HAP-1 (cell line): Measurements from ENCODE around the gene KREMEN1.
"Not testable (repeated sequence)": the region's sequence is repeated elsewhere in the genome, so short reads cannot be mapped to it uniquely, and the experiment has no call there.

Experiments used
- DNase-seq, 2 experiments: peaks; one replicate each; pipeline ENCODE4 v3.0.0-alpha.2; 2016 to 2020; ENCODE audit warnings: low spot score in 2 of 2
- H3K27me3 ChIP-seq: fragments of 250-450 bp; sonication (Bioruptor Pico); 2 replicates; pipeline ENCODE4 v1.5.1; 2020; ENCODE audit warnings: low read depth, mild to moderate bottlenecking, moderate library complexity
- H3K36me3 ChIP-seq: fragments of 250-450 bp; sonication (Bioruptor Pico); replicated peaks from 2 replicates; pipeline ENCODE4 v1.5.1; 2020; ENCODE audit warnings: mild to moderate bottlenecking
- H3K4me1 ChIP-seq: fragments of 250-450 bp; sonication (Bioruptor Pico); 2 replicates; pipeline ENCODE4 v1.5.1; 2020; ENCODE audit warnings: mild to moderate bottlenecking
- H3K4me3 ChIP-seq: fragments of 250-450 bp; sonication (Bioruptor Pico); 2 replicates; pipeline ENCODE4 v1.5.1; 2020; ENCODE audit warnings: mild to moderate bottlenecking, moderate library complexity
- H3K9me3 ChIP-seq: fragments of 250-450 bp; sonication (Bioruptor Pico); 2 replicates; pipeline ENCODE4 v1.5.1; 2020; ENCODE audit warnings: mild to moderate bottlenecking, moderate library complexity
- in situ Hi-C: fragments of 300-500 bp; cut with MboI; formaldehyde crosslinking; loops from 3 replicates; pipeline ENCODE4 v1.14.3; 2020; ENCODE audit warnings: low sequenced_read_pairs, inconsistent platforms, mixed read lengths

Gene KREMEN1

DNA sequence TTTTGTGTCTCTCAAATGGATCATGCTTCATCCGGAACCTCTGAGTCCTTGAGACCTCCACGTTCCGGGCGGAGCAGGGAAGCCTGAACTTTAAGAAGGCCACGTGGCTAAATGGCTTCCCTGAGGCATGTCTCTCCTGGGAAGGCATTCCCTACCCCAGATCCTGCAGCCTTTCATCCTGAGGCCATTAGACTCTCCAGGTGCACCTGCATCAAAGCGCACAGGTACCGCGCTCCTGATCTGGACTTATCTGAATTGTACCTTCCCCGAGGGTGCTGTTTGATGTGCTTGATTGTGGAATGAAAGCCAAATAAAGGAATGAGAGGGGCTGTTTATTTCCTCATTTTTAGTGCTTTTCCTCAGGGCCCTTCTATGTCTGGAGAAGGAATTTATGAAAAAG is 33.7 kb upstream of the KREMEN1 start:
- no peak overlapping the region for H3K4me3 ChIP-seq
- peaks cover 8% of the 10 kb centered on the region; the same call in 1 of the 2 replicates for H3K36me3 ChIP-seq
- in situ Hi-C loops = loop anchor here (5.0 to 25.0 kb wide), 2 partner anchors 187 to 427 kb away; no protein-coding TSS in a partner anchor
- DNase-seq = no peak
- no peaks in the 10 kb centered on the region for H3K9me3 ChIP-seq
- H3K27me3 ChIP-seq = no peaks in the 10 kb centered on the region
- H3K4me1 ChIP-seq = peaks cover 4% of the 10 kb centered on the region; the same call in 1 of the 2 replicates

- DNase-seq, H3K4me1 ChIP-seq, H3K27me3 ChIP-seq, H3K4me3 ChIP-seq, H3K9me3 ChIP-seq: not testable (repeated sequence)
- in situ Hi-C loops = loop anchor here (5.0 to 25.0 kb wide), 2 partner anchors 187 to 427 kb away; no protein-coding TSS in a partner anchor
- H3K36me3 ChIP-seq = peaks cover 12% of the 10 kb centered on the region
Observed at GRCh38 chr22:29039684-29040083, 33.2 kb upstream of the KREMEN1 start.

- in situ Hi-C loops = loop anchor here (25.0 kb wide), 1 partner anchor 428 kb away; no protein-coding TSS in a partner anchor
- H3K27me3 ChIP-seq = no peaks in the 10 kb centered on the region
Observed at GRCh38 chr22:29040385-29041275, 32.2 kb upstream of the KREMEN1 start.

DNA sequence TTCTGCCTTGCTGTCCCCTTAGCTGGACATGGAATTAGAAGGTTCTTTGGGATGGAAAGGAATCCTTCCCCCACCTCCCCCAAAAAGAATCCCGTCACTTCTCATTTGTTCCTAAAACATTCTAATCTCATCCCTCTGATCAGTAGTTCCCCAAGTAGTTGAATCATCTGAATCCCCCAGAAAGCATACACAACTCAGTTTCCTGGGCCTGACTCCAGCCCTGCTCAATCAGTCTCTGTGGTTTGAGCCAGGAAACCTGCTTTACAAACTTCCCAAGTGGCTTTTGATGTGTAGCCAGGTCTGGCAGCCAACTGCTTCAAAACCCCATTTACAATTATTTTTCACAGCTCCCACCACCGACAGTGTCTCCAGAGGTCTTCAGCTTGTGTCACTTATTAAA is 31.4 kb upstream of the KREMEN1 start:
- Histone ChIP-seq H3K36me3 (peaks cover 17% of the 10 kb centered on the region), H3K27me3 (no peaks in the 10 kb centered on the region), H3K4me3 (no peak overlapping the region), H3K4me1 (peaks cover 4% of the 10 kb centered on the region; the same call in 1 of the 2 replicates), H3K9me3 (no peaks in the 10 kb centered on the region)
- DNase-seq = no peak
- in situ Hi-C loops = loop anchor here (25.0 kb wide), 1 partner anchor 429 kb away; no protein-coding TSS in a partner anchor

More at GRCh38 chr22:29040385-29041275, 32.2 kb upstream of the KREMEN1 start:
- peak; percentile 80 to 85 for DNase-seq
- Histone ChIP-seq H3K4me3 (no peak overlapping the region), H3K9me3 (no peaks in the 10 kb centered on the region), H3K4me1 (peaks cover 4% of the 10 kb centered on the region; the same call in 1 of the 2 replicates), H3K36me3 (peaks cover 15% of the 10 kb centered on the region)

DNA sequence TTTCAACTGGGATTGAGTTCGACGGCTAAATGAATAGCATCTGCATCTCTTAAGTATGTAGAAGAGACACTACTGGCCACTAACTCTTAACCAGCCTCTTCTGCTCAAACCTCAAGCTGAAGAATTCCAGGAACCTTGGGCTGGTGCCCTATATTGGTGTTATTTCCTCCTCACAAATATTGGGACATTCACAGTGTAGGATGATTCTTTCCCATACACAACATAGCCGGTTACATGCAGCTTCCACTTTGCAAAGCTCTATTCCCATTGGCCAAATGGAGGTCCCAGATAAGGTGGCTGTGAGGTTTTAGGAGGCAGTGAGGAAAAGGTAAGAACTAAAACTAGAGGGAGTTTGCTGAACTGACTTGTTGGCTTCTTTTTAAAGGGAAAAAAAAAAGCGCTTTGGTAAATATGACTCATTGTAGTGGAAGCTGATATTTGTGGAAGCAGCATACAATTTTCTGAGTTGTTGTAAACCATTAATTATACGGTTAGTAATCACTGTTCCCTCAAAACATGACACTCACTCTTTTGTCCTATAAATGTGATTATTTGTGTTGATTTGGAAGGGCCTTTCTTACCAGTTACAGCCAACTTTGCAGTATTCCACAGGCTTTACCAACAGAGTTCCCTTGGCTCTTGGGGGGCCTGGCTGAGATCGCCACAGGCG is 28.8 kb upstream of the KREMEN1 start:
- Histone ChIP-seq H3K4me1 (peaks cover 4% of the 10 kb centered on the region; the same call in 1 of the 2 replicates), H3K4me3 (no peak overlapping the region), H3K9me3 (no peaks in the 10 kb centered on the region), H3K27me3 (no peaks in the 10 kb centered on the region), H3K36me3 (peaks cover 34% of the 10 kb centered on the region)
- in situ Hi-C loops = loop anchor here (25.0 kb wide), 1 partner anchor 432 kb away; no protein-coding TSS in a partner anchor
- no peak for DNase-seq

DNA sequence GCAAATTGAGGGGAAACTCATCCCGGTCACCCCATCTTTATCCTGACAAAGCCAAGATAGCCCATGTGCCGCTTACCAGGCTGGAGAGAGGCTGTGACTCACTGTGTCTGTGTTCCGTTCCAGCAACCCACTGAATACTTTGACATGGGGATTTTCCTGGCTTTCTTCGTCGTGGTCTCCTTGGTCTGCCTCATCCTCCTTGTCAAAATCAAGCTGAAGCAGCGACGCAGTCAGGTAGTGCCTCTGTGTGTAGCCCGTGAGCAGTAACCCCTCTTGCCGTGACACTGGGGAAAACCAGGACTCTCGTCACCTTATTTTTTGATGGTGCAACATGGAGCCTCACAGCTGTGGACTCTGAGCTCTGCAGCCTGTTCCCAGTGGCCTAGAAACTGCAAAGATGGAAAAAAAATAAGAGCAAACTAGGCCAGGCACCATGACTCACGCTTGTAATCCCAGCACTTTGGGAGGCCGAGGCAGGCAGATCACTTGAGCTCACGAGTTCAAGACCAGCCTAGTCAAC is 28.1 kb upstream of the KREMEN1 start:
- no peak for DNase-seq
- peaks cover 4% of the 10 kb centered on the region; the same call in 1 of the 2 replicates for H3K4me1 ChIP-seq
- H3K9me3 ChIP-seq = no peaks in the 10 kb centered on the region
- H3K27me3 ChIP-seq = no peaks in the 10 kb centered on the region
- no peak overlapping the region for H3K4me3 ChIP-seq
- H3K36me3 ChIP-seq = peaks cover 38% of the 10 kb centered on the region
- in situ Hi-C loops = loop anchor here (25.0 kb wide), 1 partner anchor 432 kb away; no protein-coding TSS in a partner anchor

- no peak for DNase-seq
- Histone ChIP-seq H3K4me3 (no peak overlapping the region), H3K36me3 (peaks cover 46% of the 10 kb centered on the region), H3K9me3 (no peaks in the 10 kb centered on the region), H3K4me1 (no peaks in the 10 kb centered on the region), H3K27me3 (no peaks in the 10 kb centered on the region)
- in situ Hi-C loops = loop anchor here (25.0 kb wide), 1 partner anchor 437 kb away; no protein-coding TSS in a partner anchor
Observed at GRCh38 chr22:29048822-29049654, 23.8 kb upstream of the KREMEN1 start.

DNA sequence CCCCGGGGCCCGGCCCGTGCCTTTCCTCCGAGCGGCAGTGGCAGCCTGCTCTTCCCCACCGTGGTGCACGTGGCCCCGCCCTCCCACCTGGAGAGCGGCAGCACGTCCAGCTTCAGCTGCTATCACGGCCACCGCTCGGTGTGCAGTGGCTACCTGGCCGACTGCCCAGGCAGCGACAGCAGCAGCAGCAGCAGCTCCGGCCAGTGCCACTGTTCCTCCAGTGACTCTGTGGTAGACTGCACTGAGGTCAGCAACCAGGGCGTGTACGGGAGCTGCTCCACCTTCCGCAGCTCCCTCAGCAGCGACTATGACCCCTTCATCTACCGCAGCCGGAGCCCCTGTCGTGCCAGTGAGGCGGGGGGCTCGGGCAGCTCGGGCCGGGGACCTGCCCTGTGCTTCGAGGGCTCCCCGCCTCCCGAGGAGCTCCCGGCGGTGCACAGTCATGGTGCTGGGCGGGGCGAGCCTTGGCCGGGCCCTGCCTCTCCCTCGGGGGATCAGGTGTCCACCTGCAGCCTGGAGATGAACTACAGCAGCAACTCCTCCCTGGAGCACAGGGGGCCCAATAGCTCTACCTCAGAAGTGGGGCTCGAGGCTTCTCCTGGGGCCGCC is 23.1 kb upstream of the KREMEN1 start:
- in situ Hi-C loops = loop anchor here (25.0 kb wide), 1 partner anchor 437 kb away; no protein-coding TSS in a partner anchor
- no peaks in the 10 kb centered on the region for H3K27me3 ChIP-seq
- no peaks in the 10 kb centered on the region for H3K9me3 ChIP-seq
- peaks cover 41% of the 10 kb centered on the region for H3K36me3 ChIP-seq
- no peak overlapping the region for H3K4me3 ChIP-seq
- no peaks in the 10 kb centered on the region for H3K4me1 ChIP-seq
- no peak for DNase-seq

GRCh38 chr22:29050457-29050856 is 22.4 kb upstream of the KREMEN1 start:
- no peaks in the 10 kb centered on the region for H3K9me3 ChIP-seq
- peaks cover 39% of the 10 kb centered on the region for H3K36me3 ChIP-seq
- in situ Hi-C loops = no loop called here

GRCh38 chr22:29053048-29053702 is 19.7 kb upstream of the KREMEN1 start:
- in situ Hi-C loops = no loop called here

More at GRCh38 chr22:29050457-29050856, 22.4 kb upstream of the KREMEN1 start:
- Histone ChIP-seq H3K4me3 (no peak overlapping the region), H3K4me1 (no peaks in the 10 kb centered on the region), H3K27me3 (no peaks in the 10 kb centered on the region)
- no peak for DNase-seq

GRCh38 chr22:29054251-29054767 is 18.5 kb upstream of the KREMEN1 start:
- H3K27me3 ChIP-seq = no peaks in the 10 kb centered on the region
- no peak overlapping the region for H3K4me3 ChIP-seq
- peaks cover 15% of the 10 kb centered on the region for H3K36me3 ChIP-seq
- DNase-seq = no peak
- H3K9me3 ChIP-seq = no peaks in the 10 kb centered on the region
- H3K4me1 ChIP-seq = no peaks in the 10 kb centered on the region
- in situ Hi-C loops = no loop called here

More at GRCh38 chr22:29053048-29053702, 19.7 kb upstream of the KREMEN1 start:
- DNase-seq = no peak
- no peaks in the 10 kb centered on the region for H3K4me1 ChIP-seq
- no peaks in the 10 kb centered on the region for H3K27me3 ChIP-seq
- no peaks in the 10 kb centered on the region for H3K9me3 ChIP-seq
- peaks cover 24% of the 10 kb centered on the region for H3K36me3 ChIP-seq
- no peak overlapping the region for H3K4me3 ChIP-seq
